ENCODE measurements around the gene HSD17B13. TPM values are rescaled to one million over a fixed set of nuclear protein-coding genes. Genes with fewer than 3 reads are reported as not detected.
"Not testable (repeated sequence)": the region's sequence is repeated elsewhere in the genome, so short reads cannot be mapped to it uniquely, and the experiment has no call there.

HSD17B13 gene
- total RNA-seq, 1 experiment from 2014 or later = 0.56 TPM

GRCh38 chr4:87354168-87355102, 31.8 kb upstream of the HSD17B13 start:
- no peak overlapping the region for H2AFZ ChIP-seq (ENCODE audit: low read length)
- H3K4me2 ChIP-seq (ENCODE audit: low read depth, low read length, poor library complexity, severe bottlenecking) = no peak overlapping the region
- DNase-seq = no peak
- no peak overlapping the region for H3K27ac ChIP-seq (ENCODE audit: low read length)
- H3K27me3 ChIP-seq (ENCODE audit: low read length) = no peaks in the 10 kb centered on the region
- 0 out of 2 replicates have a peak, but pooled peaks cover 2% of the 10 kb centered on the region for H3K4me1 ChIP-seq (ENCODE audit: low read length)
- H3K36me3 ChIP-seq (ENCODE audit: insufficient read depth, low read length) = no peaks in the 10 kb centered on the region
- no peak overlapping the region for H3K9ac ChIP-seq (ENCODE audit: low read length)
- H3K79me2 ChIP-seq (ENCODE audit: low read length) = no peaks in the 10 kb centered on the region
- no peaks in the 10 kb centered on the region for H4K20me1 ChIP-seq (ENCODE audit: insufficient read depth, low read depth, low read length)
- no peaks in the 10 kb centered on the region for H3K9me3 ChIP-seq (ENCODE audit: low read length)
- H3K4me3 ChIP-seq (ENCODE audit: low read length) = no peak overlapping the region
- H3K9me2 ChIP-seq (replicated peaks; ENCODE audit: insufficient read depth, low read length) = no peaks in the 10 kb centered on the region

GRCh38 chr4:87353592-87353991, 30.9 kb upstream of the HSD17B13 start:
- Histone ChIP-seq H3K27ac (ENCODE audit: low read length) (no peak overlapping the region), H3K4me2 (ENCODE audit: low read depth, low read length, poor library complexity, severe bottlenecking) (no peak overlapping the region), H3K9me3 (ENCODE audit: low read length) (no peaks in the 10 kb centered on the region), H3K27me3 (ENCODE audit: low read length) (no peaks in the 10 kb centered on the region), H3K79me2 (ENCODE audit: low read length) (no peaks in the 10 kb centered on the region), H3K9me2 (replicated peaks; ENCODE audit: insufficient read depth, low read length) (no peaks in the 10 kb centered on the region), H3K4me1 (ENCODE audit: low read length) (0 out of 2 replicates have a peak, but pooled peaks cover 2% of the 10 kb centered on the region), H4K20me1 (ENCODE audit: insufficient read depth, low read depth, low read length) (no peaks in the 10 kb centered on the region), H3K9ac (ENCODE audit: low read length) (no peak overlapping the region), H2AFZ (ENCODE audit: low read length) (no peak overlapping the region), H3K36me3 (ENCODE audit: insufficient read depth, low read length) (no peaks in the 10 kb centered on the region), H3K4me3 (ENCODE audit: low read length) (no peak overlapping the region)
- peak; percentile 80 for DNase-seq

- H3K9ac ChIP-seq (ENCODE audit: low read length) = no peak overlapping the region
- no peaks in the 10 kb centered on the region for H3K4me1 ChIP-seq (ENCODE audit: low read length)
- H3K27ac ChIP-seq (ENCODE audit: low read length) = no peak overlapping the region
- DNase-seq = no peak
- no peaks in the 10 kb centered on the region for H3K79me2 ChIP-seq (ENCODE audit: low read length)
- H3K36me3 ChIP-seq (ENCODE audit: insufficient read depth, low read length) = no peaks in the 10 kb centered on the region
- no peak overlapping the region for H3K4me3 ChIP-seq (ENCODE audit: low read length)
- no peak overlapping the region for H2AFZ ChIP-seq (ENCODE audit: low read length)
- H3K9me2 ChIP-seq (replicated peaks; ENCODE audit: insufficient read depth, low read length) = no peaks in the 10 kb centered on the region
- no peaks in the 10 kb centered on the region for H3K9me3 ChIP-seq (ENCODE audit: low read length)
- no peak overlapping the region for H3K4me2 ChIP-seq (ENCODE audit: low read depth, low read length, poor library complexity, severe bottlenecking)
- no peaks in the 10 kb centered on the region for H3K27me3 ChIP-seq (ENCODE audit: low read length)
- no peaks in the 10 kb centered on the region for H4K20me1 ChIP-seq (ENCODE audit: insufficient read depth, low read depth, low read length)
These were observed 22.5 kb upstream of the HSD17B13 start for GRCh38 chr4:87345139-87345538.

GRCh38 chr4:87342872-87343271, 20.2 kb upstream of the HSD17B13 start:
- Histone ChIP-seq H4K20me1 (ENCODE audit: insufficient read depth, low read depth, low read length) (no peaks in the 10 kb centered on the region), H3K27ac (ENCODE audit: low read length) (no peak overlapping the region), H3K79me2 (ENCODE audit: low read length) (no peaks in the 10 kb centered on the region), H3K4me3 (ENCODE audit: low read length) (no peak overlapping the region), H2AFZ (ENCODE audit: low read length) (no peak overlapping the region), H3K4me2 (ENCODE audit: low read depth, low read length, poor library complexity, severe bottlenecking) (no peak overlapping the region), H3K27me3 (ENCODE audit: low read length) (no peaks in the 10 kb centered on the region), H3K36me3 (ENCODE audit: insufficient read depth, low read length) (no peaks in the 10 kb centered on the region), H3K9me2 (replicated peaks; ENCODE audit: insufficient read depth, low read length) (no peaks in the 10 kb centered on the region), H3K4me1 (ENCODE audit: low read length) (no peaks in the 10 kb centered on the region), H3K9me3 (ENCODE audit: low read length) (no peaks in the 10 kb centered on the region), H3K9ac (ENCODE audit: low read length) (no peak overlapping the region)
- DNase-seq = no peak

GRCh38 chr4:87341954-87342635, 19.4 kb upstream of the HSD17B13 start:
- not testable (repeated sequence) for H3K4me2 ChIP-seq (ENCODE audit: low read depth, low read length, poor library complexity, severe bottlenecking); H3K27me3 ChIP-seq (ENCODE audit: low read length); H3K4me1 ChIP-seq (ENCODE audit: low read length); H3K27ac ChIP-seq (ENCODE audit: low read length); H3K79me2 ChIP-seq (ENCODE audit: low read length); H3K9ac ChIP-seq (ENCODE audit: low read length); DNase-seq; H3K36me3 ChIP-seq (ENCODE audit: insufficient read depth, low read length); H3K9me2 ChIP-seq (replicated peaks; ENCODE audit: insufficient read depth, low read length); H2AFZ ChIP-seq (ENCODE audit: low read length); H3K9me3 ChIP-seq (ENCODE audit: low read length); H4K20me1 ChIP-seq (ENCODE audit: insufficient read depth, low read depth, low read length); H3K4me3 ChIP-seq (ENCODE audit: low read length)

GRCh38 chr4:87339440-87339839, 16.8 kb upstream of the HSD17B13 start:
- Histone ChIP-seq H3K4me2 (ENCODE audit: low read depth, low read length, poor library complexity, severe bottlenecking) (no peak overlapping the region), H3K9me2 (replicated peaks; ENCODE audit: insufficient read depth, low read length) (no peaks in the 10 kb centered on the region), H3K4me1 (ENCODE audit: low read length) (no peaks in the 10 kb centered on the region), H3K9me3 (ENCODE audit: low read length) (no peaks in the 10 kb centered on the region), H3K4me3 (ENCODE audit: low read length) (no peak overlapping the region), H2AFZ (ENCODE audit: low read length) (no peak overlapping the region), H3K36me3 (ENCODE audit: insufficient read depth, low read length) (no peaks in the 10 kb centered on the region), H3K9ac (ENCODE audit: low read length) (no peak overlapping the region), H3K27ac (ENCODE audit: low read length) (no peak overlapping the region), H4K20me1 (ENCODE audit: insufficient read depth, low read depth, low read length) (no peaks in the 10 kb centered on the region), H3K79me2 (ENCODE audit: low read length) (no peaks in the 10 kb centered on the region), H3K27me3 (ENCODE audit: low read length) (no peaks in the 10 kb centered on the region)
- DNase-seq = no peak

- Histone ChIP-seq H3K9me3 (ENCODE audit: low read length) (no peaks in the 10 kb centered on the region), H2AFZ (ENCODE audit: low read length) (no peak overlapping the region)
These were observed 14.7 kb upstream of the HSD17B13 start for GRCh38 chr4:87337361-87337760.

GRCh38 chr4:87333267-87333666, 10.6 kb upstream of the HSD17B13 start:
- no peaks in the 10 kb centered on the region for H3K9me3 ChIP-seq (ENCODE audit: low read length)
- no peaks in the 10 kb centered on the region for H4K20me1 ChIP-seq (ENCODE audit: insufficient read depth, low read depth, low read length)
- no peak for DNase-seq
- no peaks in the 10 kb centered on the region for H3K79me2 ChIP-seq (ENCODE audit: low read length)
- H3K4me2 ChIP-seq (ENCODE audit: low read depth, low read length, poor library complexity, severe bottlenecking) = no peak overlapping the region
- H3K4me1 ChIP-seq (ENCODE audit: low read length) = no peaks in the 10 kb centered on the region
- no peak overlapping the region for H3K27ac ChIP-seq (ENCODE audit: low read length)
- no peaks in the 10 kb centered on the region for H3K9me2 ChIP-seq (replicated peaks; ENCODE audit: insufficient read depth, low read length)
- no peaks in the 10 kb centered on the region for H3K27me3 ChIP-seq (ENCODE audit: low read length)
- no peak overlapping the region for H2AFZ ChIP-seq (ENCODE audit: low read length)
- H3K9ac ChIP-seq (ENCODE audit: low read length) = no peak overlapping the region
- no peak overlapping the region for H3K4me3 ChIP-seq (ENCODE audit: low read length)
- H3K36me3 ChIP-seq (ENCODE audit: insufficient read depth, low read length) = no peaks in the 10 kb centered on the region

More at GRCh38 chr4:87337361-87337760, 14.7 kb upstream of the HSD17B13 start:
- no peak overlapping the region for H3K4me2 ChIP-seq (ENCODE audit: low read depth, low read length, poor library complexity, severe bottlenecking)
- no peak overlapping the region for H3K4me3 ChIP-seq (ENCODE audit: low read length)
- H3K4me1 ChIP-seq (ENCODE audit: low read length) = no peaks in the 10 kb centered on the region
- H4K20me1 ChIP-seq (ENCODE audit: insufficient read depth, low read depth, low read length) = no peaks in the 10 kb centered on the region
- H3K9ac ChIP-seq (ENCODE audit: low read length) = no peak overlapping the region
- H3K27me3 ChIP-seq (ENCODE audit: low read length) = no peaks in the 10 kb centered on the region
- H3K27ac ChIP-seq (ENCODE audit: low read length) = no peak overlapping the region
- no peaks in the 10 kb centered on the region for H3K9me2 ChIP-seq (replicated peaks; ENCODE audit: insufficient read depth, low read length)
- H3K36me3 ChIP-seq (ENCODE audit: insufficient read depth, low read length) = no peaks in the 10 kb centered on the region
- no peaks in the 10 kb centered on the region for H3K79me2 ChIP-seq (ENCODE audit: low read length)
- no peak for DNase-seq
